NCI-H1048 (cell line): Measurements from ENCODE around the gene WDR88.
"Not testable (repeated sequence)": the region's sequence is repeated elsewhere in the genome, so short reads cannot be mapped to it uniquely, and the experiment has no call there.

Source experiments
- DNase-seq: peaks from one replicate; lab custom pipeline; 2025; lab: John Stamatoyannopoulos, UW

The WDR88 gene

DNA sequence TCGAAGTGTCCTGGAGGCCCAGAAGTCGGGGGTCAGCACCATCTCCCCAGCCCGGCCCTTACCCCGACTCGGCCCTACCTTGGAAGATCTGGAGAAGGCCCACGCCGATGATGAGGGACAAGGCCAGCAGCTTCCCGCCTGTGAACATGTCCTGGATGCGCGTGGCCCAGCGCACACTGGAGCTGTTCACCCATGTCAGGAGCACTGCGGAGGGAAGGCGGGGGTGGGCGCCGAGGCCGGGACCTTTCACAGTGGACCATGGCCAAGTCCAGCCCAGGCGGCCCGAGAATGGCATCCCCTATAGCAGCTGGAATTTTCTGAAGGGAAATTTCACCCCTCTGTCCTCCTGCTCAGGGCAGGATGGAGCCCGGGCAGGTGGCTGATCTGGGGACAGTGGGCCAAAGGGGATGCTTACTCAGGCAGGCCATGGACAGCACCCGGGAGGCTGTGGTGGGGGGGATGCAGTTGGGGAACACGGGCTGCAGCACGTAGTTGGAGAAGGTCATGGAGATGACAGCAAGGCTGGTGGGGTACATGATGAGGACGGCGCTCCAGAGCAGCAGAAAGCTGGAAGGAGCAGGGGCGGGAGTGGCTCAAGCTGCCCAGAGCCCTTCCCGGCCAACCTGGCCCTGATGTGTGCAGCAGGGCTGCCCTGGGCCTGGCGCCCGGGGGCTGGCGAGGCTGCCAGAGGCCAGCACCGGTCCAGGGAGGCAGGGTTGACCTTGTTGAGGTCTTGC, 80.7 kb downstream of the WDR88 start:
- DNase-seq: no peak

DNA sequence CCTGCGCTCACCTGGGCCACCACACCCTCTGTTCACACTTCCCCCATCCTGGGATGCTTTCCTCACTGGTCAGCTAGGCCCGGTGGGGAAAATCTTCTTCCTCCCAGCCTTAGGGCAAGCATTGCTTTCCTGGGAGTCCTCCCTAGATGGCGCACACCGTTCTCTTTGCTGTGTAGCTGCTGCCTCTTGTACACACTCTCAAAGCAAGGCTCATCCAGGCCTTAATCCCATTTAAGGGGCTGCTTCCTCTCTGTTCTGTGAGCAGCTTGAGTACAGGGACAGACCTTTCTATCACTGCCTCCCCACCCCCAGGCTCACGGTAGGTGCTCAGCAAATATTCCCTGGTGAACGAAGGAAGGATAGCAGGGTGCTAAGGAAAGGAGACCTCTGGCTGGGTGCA, 82.7 kb downstream of the WDR88 start:
- no peak for DNase-seq

DNA sequence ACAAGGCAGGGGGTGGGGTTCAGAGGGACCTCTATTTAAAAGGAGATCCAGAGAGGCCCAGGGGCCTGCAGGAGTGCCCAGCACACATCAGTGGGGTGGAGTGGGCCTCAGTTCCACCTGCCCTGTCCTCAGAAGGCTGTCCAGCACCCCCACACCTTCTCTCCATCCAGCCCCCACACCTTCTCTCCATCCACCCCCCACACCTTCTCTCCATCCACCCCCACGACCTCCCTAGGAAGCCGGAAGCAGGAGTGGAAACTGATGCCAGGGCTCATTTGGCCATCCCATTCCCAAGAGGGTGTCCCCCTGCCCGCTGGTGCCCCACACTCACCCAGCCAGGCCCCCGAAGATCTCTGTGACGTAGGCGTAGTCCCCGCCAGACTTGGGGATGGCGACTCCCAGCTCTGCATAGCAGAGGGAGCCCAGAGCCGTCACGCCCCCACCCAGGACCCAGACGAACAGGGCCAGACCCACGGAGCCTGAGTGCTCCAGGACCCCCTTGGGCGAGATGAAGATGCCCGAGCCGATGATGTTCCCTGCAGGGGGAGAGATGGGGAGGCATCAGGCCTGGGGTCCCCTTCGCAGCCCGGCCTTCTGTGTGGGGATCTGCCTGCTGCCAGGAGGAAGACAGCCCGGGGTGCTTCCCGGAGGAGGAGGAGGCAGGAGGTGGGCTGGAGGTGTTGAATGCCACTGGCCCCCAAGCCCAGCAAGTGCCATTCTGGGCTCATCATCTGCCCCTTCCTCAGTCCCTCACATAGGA, 83.7 kb downstream of the WDR88 start:
- DNase-seq: no peak

DNA sequence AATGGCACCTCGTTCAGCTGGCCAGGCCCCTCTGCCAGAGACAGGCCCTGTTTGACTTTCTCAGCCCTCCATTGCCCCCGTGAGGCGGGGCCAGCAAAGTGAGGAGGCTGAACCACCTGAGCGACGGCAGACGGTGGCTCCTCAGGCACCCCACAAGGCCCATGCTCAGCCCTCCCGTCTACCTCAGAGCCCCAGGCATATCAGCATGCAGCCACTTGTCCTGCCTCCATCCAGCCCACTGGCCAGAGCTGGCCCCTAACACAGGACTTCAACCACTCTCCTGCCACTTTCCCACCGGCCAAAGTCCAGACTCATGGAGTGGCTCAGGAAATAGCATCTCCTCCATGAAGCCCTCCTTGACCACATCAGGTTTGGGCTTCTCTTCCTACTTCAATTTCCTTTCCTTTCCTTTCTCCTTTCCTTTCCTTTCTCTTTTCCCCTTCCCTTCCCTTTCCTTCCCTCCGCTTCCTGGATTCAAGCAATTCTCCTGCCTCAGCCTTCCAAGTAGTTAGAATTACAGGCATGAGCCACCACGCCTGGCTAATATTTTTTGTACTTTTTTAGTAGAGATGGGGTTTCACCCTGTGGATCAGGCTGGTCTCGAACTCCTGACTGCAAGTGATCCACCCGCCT, 84.4 kb downstream of the WDR88 start:
- DNase-seq: no peak

- DNase-seq: no peak
Observed at GRCh38 chr19:33217881-33218280, 86.0 kb downstream of the WDR88 start.

GRCh38 chr19:33219261-33219815, 87.4 kb downstream of the WDR88 start:
- no peak for DNase-seq

DNA sequence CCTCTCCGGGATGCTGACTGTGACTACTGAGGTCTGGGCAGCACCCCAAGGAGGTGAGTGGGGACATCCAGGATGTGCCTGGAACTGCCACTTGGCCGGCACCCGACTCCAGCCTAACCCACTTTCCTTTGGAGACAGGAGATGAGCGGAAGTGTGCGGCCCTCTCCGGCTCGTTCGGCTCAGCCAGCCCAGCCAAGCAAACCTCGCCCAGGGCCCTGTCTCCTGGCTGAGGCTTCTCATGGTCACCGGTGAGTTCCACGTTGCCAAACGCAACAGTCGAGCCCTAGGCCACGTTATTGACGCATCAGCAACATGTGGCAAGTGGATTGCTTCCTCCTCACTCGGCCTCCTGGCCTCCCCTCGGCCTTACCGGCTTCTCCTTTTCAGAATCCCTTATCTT, 88.2 kb downstream of the WDR88 start:
- DNase-seq: no peak

DNA sequence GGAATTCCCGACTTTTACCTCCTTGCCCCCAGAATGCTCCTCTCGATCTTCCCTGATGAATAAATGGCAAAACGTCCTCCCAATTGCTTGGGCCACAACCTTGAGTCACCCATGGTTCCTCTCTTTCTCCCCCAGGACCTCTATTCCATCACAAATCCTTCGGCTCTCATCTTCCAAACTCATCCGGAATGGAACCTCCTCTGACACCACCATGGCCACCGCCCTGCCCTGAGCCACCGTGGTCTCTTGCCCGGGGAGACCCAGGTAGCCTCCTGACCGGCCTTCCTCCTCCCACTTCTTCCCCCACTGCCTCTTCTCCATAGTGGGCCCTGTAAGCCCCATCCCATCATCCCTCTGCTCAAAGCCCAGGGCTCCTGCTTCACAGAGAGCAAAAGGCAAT, 88.8 kb downstream of the WDR88 start:
- DNase-seq: no peak

GRCh38 chr19:33221638-33222037, 89.7 kb downstream of the WDR88 start:
- DNase-seq: no peak

DNA sequence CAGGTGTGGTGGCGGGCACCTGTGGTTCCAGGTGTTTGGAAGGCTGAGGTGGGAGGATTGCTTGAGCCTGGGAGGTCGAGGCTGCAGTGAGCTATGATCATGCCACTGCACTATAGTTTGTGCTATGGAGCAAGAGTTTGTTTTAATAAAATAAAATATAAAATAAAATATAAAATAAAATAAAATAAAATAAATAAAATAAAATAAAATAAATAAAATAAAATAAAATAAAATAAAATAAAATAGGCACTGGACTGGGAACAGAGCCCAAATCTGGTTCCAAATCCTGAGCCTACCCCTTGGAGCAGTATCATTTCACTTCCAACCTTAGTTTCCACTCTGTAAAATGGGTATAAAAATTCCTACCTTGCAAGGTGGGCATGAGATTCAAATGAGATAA, 90.3 kb downstream of the WDR88 start:
- not testable (repeated sequence) for DNase-seq

DNA sequence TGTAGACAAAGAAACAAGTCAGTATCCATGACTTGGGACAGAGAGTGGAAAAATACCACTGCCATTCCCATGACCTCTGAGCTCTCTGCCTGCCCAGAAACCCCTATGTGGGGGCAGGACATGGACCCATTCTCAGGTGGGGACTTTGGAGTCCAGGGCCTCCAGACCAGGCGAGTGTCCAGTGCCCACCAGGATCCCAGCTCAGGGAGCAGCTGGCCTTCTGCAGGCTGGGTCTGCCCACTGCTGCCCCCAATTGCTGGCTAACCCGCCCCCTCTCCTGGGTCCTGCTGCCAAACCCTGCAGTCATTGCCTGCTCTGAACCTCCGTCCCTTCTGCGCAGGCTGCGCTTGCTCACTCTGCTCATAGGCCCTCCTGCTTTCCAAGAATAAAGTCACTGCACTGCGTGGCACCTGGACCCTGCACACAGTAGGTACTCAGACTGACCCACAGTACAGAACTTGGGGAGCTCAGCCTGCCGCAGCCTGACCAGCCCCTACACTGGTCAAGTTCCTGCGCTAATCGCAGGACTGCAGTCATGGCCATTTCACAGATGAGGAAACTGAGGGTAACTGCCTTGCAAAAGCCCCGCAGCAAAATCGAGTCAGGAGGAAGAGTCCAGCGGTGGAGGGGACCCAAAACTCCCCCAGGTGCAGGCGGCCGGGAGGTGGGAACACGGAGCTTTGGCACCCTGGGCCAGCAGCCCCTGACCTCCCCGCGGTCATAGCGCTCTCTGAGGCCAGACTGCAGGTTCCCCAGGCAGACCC, 93.0 kb downstream of the WDR88 start:
- no peak for DNase-seq
